Measurements from ENCODE around the gene BAMBI. TPM values are rescaled to one million over a fixed set of nuclear protein-coding genes. Genes with fewer than 3 reads are reported as not detected.

BAMBI gene
- total and polyA plus RNA-seq, 2 of the 8 experiments (the other 6 are each of a cell fraction or from before 2014, with no cell fraction given), result 5.6 to 26.4 TPM

DNA sequence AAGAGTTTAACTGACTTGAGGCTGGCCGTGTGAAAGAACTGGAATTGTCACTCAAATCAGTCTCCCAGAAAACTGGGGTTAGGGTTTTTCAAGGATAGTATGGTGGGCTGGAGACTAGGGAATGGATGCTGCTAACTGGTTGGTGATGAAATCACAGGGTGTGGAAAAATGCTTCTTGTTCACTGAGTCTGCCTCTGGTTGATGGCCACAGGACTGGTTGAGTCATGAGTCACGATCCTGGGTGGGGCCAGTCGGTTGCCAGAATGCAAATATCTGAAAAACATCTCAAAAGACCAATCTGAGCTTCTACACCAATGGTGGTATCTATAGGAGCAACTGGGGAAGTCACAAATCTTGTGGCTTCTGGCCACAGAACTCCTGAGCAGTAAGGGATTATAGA, 16.3 kb upstream of the BAMBI start:
- H3K9ac ChIP-seq (replicated peaks in 1 of 4; ENCODE audit: extremely low read depth in 1 of 4, low read depth in 3 of 4, low read length in 3 of 4), result no peak overlapping the region
- H4K91ac ChIP-seq (replicated peaks; ENCODE audit: insufficient read length, low read length), result no peak overlapping the region
- no peaks in the 10 kb centered on the region for H4K20me1 ChIP-seq (replicated peaks in 1 of 2; ENCODE audit: control insufficient read depth in 1 of 2, insufficient read depth in 2 of 2, low read length in 2 of 2)
- no peak overlapping the region for H4K5ac ChIP-seq (ENCODE audit: insufficient read length, low read depth, low read length)
- H3K23me2 ChIP-seq (ENCODE audit: low read depth, low read length), result no peaks in the 10 kb centered on the region; the same call in 1 of the 2 replicates
- H3K18ac ChIP-seq (ENCODE audit: extremely low read depth, low read length), result no peak overlapping the region
- no peaks in the 10 kb centered on the region; a peak in 1 of 7 replicates for H3K4me1 ChIP-seq (replicated peaks in 1 of 4; ENCODE audit: control insufficient read depth in 3 of 4, insufficient read depth in 4 of 4, low read length in 3 of 4)
- H2BK5ac ChIP-seq (ENCODE audit: low read depth, low read length), result no peak overlapping the region
- no peaks in the 10 kb centered on the region for H3K79me1 ChIP-seq (ENCODE audit: low read depth, low read length)
- WGBS, 2 experiments (ENCODE audit: extremely low coverage in 1 of 2, insufficient coverage in 1 of 2, insufficient read length in 1 of 2, insufficient replicate concordance in 2 of 2, low coverage in 1 of 2, low lambda C conversion rate in 2 of 2, missing lambda C conversion rate in 1 of 2), result 67% methylated on average over 3 of the region's 3 CpGs; no CpG with 5 or more reads in 1 of the 2 experiments
- no peak for FAIRE-seq
- no peak overlapping the region for H3K4me2 ChIP-seq (ENCODE audit: insufficient read depth in 1 of 2, low read depth in 2 of 2, low read length in 2 of 2)
- no peak overlapping the region for H3K4me3 ChIP-seq (ENCODE audit: extremely low read depth in 1 of 4, insufficient read depth in 2 of 4, low read depth in 3 of 4, low read length in 4 of 4)
- no peak overlapping the region for H2BK120ac ChIP-seq (replicated peaks; ENCODE audit: low read depth, low read length)
- H3K14ac ChIP-seq (ENCODE audit: insufficient read length), result no peak overlapping the region
- no peaks in the 10 kb centered on the region for H3K27me3 ChIP-seq (replicated peaks in 1 of 4; ENCODE audit: control insufficient read depth in 3 of 4, extremely low read depth in 1 of 4, insufficient read depth in 3 of 4, low read length in 3 of 4)
- no peak overlapping the region for H2BK15ac ChIP-seq (ENCODE audit: low read length)
- no peak overlapping the region for H3K23ac ChIP-seq (ENCODE audit: insufficient read length)
- no peak overlapping the region for H3K56ac ChIP-seq (replicated peaks; ENCODE audit: insufficient read length, low read depth, low read length)
- CTCF ChIA-PET (ENCODE audit: partially characterized antibody), result interaction anchor here (0.6 to 6.6 kb wide), 8 partner anchors 32 to 590 kb away, joined by 3 to 73 read pairs (median 3); no protein-coding TSS in a partner anchor
- no peak overlapping the region for H2AFZ ChIP-seq (ENCODE audit: low read length)
- no peak overlapping the region for H2BK12ac ChIP-seq (ENCODE audit: low read depth, low read length)
- no peak overlapping the region for H2BK20ac ChIP-seq (ENCODE audit: low read length)
- no peak overlapping the region for H3K27ac ChIP-seq (ENCODE audit: low read depth, low read length)
- POLR2A ChIA-PET (ENCODE audit: partially characterized antibody), result interaction anchor here (1.1 kb wide), 1 partner anchor 8 kb away, joined by 3 read pairs; no protein-coding TSS in a partner anchor
- H4K8ac ChIP-seq (ENCODE audit: extremely low read depth, insufficient read depth, low read length), result no peak overlapping the region
- H3K9me3 ChIP-seq (ENCODE audit: insufficient read depth in 2 of 2, low read depth in 1 of 2, low read length in 1 of 2), result no peaks in the 10 kb centered on the region
- H3K4ac ChIP-seq (replicated peaks; ENCODE audit: insufficient read length, low read depth, low read length), result no peak overlapping the region
- no peak for DNase-seq (ENCODE audit: low read depth in 1 of 2, low spot score in 2 of 2)
- H2AK5ac ChIP-seq (ENCODE audit: low read depth, low read length), result no peak overlapping the region
- no peaks in the 10 kb centered on the region for H3K79me2 ChIP-seq (ENCODE audit: control insufficient read depth in 1 of 2, insufficient read depth in 2 of 2, low read length in 2 of 2)
- no peaks in the 10 kb centered on the region for H3K36me3 ChIP-seq (ENCODE audit: control insufficient read depth in 2 of 4, insufficient read depth in 4 of 4, low read length in 3 of 4)
- TF ChIP-seq SIX5 (IDR thresholded peaks at IDR 0.05; ENCODE audit: low read depth, low read length) (no peak), BRCA1 (IDR thresholded peaks at IDR 0.05; ENCODE audit: low read depth, low read length) (no peak), POLR2AphosphoS5 (IDR thresholded peaks at IDR 0.05; ENCODE audit: low read depth, low read length) (no peak), CBX5 (IDR thresholded peaks at IDR 0.05; ENCODE audit: low read depth, low read length) (no peak), TCF12 (IDR thresholded peaks at IDR 0.05; ENCODE audit: low read depth, low read length) (no peak), CBX8 (IDR thresholded peaks at IDR 0.05; ENCODE audit: borderline replicate concordance, low read depth, low read length) (no peak), SRF (IDR thresholded peaks at IDR 0.05; ENCODE audit: low read depth, low read length) (no peak), RFX5 (IDR thresholded peaks at IDR 0.05; ENCODE audit: borderline replicate concordance, low read depth, low read length) (no peak), RNF2 (IDR thresholded peaks at IDR 0.05; ENCODE audit: borderline replicate concordance, low read depth, low read length, missing control alignments, poor library complexity, severe bottlenecking) (no peak), TAF1 (IDR thresholded peaks at IDR 0.05; ENCODE audit: low read depth, low read length) (no peak), RXRA (IDR thresholded peaks at IDR 0.05; ENCODE audit: insufficient read depth, low read depth, low read length) (no peak)
- TF ChIP-seq, protein P1, sequence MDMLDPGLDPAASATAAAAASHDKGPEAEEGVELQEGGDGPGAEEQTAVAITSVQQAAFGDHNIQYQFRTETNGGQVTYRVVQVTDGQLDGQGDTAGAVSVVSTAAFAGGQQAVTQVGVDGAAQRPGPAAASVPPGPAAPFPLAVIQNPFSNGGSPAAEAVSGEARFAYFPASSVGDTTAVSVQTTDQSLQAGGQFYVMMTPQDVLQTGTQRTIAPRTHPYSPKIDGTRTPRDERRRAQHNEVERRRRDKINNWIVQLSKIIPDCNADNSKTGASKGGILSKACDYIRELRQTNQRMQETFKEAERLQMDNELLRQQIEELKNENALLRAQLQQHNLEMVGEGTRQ (IDR thresholded peaks at IDR 0.05; ENCODE audit: low read length), result no peak
- TF ChIP-seq, protein P2, sequence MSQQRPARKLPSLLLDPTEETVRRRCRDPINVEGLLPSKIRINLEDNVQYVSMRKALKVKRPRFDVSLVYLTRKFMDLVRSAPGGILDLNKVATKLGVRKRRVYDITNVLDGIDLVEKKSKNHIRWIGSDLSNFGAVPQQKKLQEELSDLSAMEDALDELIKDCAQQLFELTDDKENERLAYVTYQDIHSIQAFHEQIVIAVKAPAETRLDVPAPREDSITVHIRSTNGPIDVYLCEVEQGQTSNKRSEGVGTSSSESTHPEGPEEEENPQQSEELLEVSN (IDR thresholded peaks at IDR 0.05), result no peak

Data from H1 (cell line).